ENCODE measurements around the gene SMIM10L1. TPM values are rescaled to one million over a fixed set of nuclear protein-coding genes. Genes with fewer than 3 reads are reported as not detected.

Gene SMIM10L1
- total and polyA plus RNA-seq, 2 donors (not counting 1 experiment from before 2014, with no cell fraction given), result 3.6 to 9.6 TPM

DNA sequence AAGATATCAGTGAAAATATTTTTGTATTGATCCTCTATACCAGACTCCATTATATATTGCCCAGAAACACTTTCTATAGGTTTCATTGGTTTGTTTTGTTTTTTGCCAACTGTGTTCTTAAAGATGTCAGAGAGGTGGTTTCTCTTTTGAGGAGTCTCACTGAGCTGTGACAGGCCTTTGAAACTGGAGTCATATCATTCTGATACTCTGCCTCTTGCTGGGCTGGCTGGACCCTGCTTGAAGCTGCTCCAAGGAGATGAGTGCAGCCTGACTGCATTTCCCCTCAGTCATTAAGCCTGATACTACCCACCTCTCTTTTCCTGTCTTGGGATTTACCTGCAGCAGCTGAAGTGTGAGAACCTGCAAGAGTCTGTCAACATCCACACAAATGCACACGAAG is 20.2 kb upstream of the SMIM10L1 start:
- Histone ChIP-seq H3K9ac (ENCODE audit: low read length) (no peak overlapping the region), H3K4me3 (ENCODE audit: control extremely low read depth in 1 of 5, extremely low read depth in 1 of 5, insufficient read depth in 1 of 5, low read depth in 2 of 5, low read length in 4 of 5) (no peak overlapping the region), H3K4me2 (replicated peaks; ENCODE audit: low read depth, low read length, poor library complexity, severe bottlenecking) (no peak overlapping the region), H3K4me1 (ENCODE audit: control insufficient read depth in 2 of 2, insufficient read depth in 2 of 2, low read length in 2 of 2) (no peaks in the 10 kb centered on the region), H3K79me2 (ENCODE audit: control insufficient read depth, insufficient read depth, low read length) (peaks cover 49% of the 10 kb centered on the region), H4K20me1 (ENCODE audit: control insufficient read depth, insufficient read depth, low read length, poor library complexity, severe bottlenecking) (peaks cover 21% of the 10 kb centered on the region), H2AFZ (ENCODE audit: insufficient read depth, low read depth, low read length, poor library complexity, severe bottlenecking) (no peak overlapping the region), H3K9me3 (ENCODE audit: control extremely low read depth in 1 of 3, control insufficient read depth in 2 of 3, insufficient read depth in 1 of 3, low read length in 2 of 3) (peaks cover 1 to 7% (median 3%) of the 10 kb centered on the region in 3 donors), H3K27me3 (replicated peaks in 1 of 4; ENCODE audit: control extremely low read depth in 1 of 4, control insufficient read depth in 3 of 4, insufficient read depth in 4 of 4, low read length in 3 of 4) (no peaks in the 10 kb centered on the region), H3K36me3 (replicated peaks in 1 of 2; ENCODE audit: control extremely low read depth in 1 of 2, control insufficient read depth in 1 of 2, extremely low read depth in 1 of 2, insufficient read depth in 2 of 2, low read length in 1 of 2) (peaks cover 1 to 8% of the 10 kb centered on the region in 2 experiments), H3K27ac (ENCODE audit: low read length in 2 of 2) (no peak overlapping the region)
- Mint-ChIP-seq H3K27ac (no peak overlapping the region), H3K27me3 (no peaks in the 10 kb centered on the region), H3K4me1 (no peaks in the 10 kb centered on the region), H3K9me3 (ENCODE audit: insufficient read depth) (no peaks in the 10 kb centered on the region), H3K4me3 (no peak overlapping the region)
- ChIA-PET CTCF (no interaction called here), POLR2A (no interaction called here)
- DNase-seq (no peak), ATAC-seq (ENCODE audit: low read depth) (no peak)
- intact Hi-C loops (cut with micrococcal nuclease), result no loop called here
- WGBS (ENCODE audit: insufficient coverage), result 33% methylated on average over 1 of the region's 1 CpG
- TF ChIP-seq, protein P1, sequence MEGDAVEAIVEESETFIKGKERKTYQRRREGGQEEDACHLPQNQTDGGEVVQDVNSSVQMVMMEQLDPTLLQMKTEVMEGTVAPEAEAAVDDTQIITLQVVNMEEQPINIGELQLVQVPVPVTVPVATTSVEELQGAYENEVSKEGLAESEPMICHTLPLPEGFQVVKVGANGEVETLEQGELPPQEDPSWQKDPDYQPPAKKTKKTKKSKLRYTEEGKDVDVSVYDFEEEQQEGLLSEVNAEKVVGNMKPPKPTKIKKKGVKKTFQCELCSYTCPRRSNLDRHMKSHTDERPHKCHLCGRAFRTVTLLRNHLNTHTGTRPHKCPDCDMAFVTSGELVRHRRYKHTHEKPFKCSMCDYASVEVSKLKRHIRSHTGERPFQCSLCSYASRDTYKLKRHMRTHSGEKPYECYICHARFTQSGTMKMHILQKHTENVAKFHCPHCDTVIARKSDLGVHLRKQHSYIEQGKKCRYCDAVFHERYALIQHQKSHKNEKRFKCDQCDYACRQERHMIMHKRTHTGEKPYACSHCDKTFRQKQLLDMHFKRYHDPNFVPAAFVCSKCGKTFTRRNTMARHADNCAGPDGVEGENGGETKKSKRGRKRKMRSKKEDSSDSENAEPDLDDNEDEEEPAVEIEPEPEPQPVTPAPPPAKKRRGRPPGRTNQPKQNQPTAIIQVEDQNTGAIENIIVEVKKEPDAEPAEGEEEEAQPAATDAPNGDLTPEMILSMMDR (IDR thresholded peaks at IDR 0.05), result no peak
- TF ChIP-seq EZH2 (IDR thresholded peaks at IDR 0.05; ENCODE audit: borderline replicate concordance, insufficient read depth, low read depth, low read length, poor library complexity, severe bottlenecking), result no peak

DNA sequence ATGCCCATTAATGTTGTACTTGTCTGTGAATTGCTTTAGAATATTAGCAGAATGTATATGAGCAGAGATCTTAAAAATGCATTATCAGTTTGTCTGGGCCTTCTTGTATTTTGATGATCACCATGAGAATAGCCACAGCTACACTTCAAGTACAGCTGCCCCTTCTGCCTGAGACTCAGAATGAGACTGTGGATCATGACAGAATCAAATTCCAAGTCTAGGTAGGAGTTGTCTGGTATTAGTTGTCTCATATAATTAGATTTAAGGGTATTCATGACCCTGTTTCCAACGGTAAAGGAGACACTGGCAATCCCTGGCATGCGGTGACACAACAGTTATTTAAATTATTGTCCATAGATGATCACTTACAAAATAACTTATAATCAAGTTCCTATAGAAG is 18.3 kb upstream of the SMIM10L1 start:
- no peak overlapping the region for H3K27ac Mint-ChIP-seq
- intact Hi-C loops (cut with micrococcal nuclease), result no loop called here
- H3K36me3 ChIP-seq (replicated peaks in 1 of 2; ENCODE audit: control extremely low read depth in 1 of 2, control insufficient read depth in 1 of 2, extremely low read depth in 1 of 2, insufficient read depth in 2 of 2, low read length in 1 of 2), result peaks cover 3 to 8% of the 10 kb centered on the region in 2 experiments
- no peaks in the 10 kb centered on the region for H3K4me1 ChIP-seq (ENCODE audit: control insufficient read depth in 2 of 2, insufficient read depth in 2 of 2, low read length in 2 of 2)
- no peak overlapping the region for H3K4me3 ChIP-seq (ENCODE audit: control extremely low read depth in 1 of 5, extremely low read depth in 1 of 5, insufficient read depth in 1 of 5, low read depth in 2 of 5, low read length in 4 of 5)
- TF ChIP-seq EZH2 (IDR thresholded peaks at IDR 0.05; ENCODE audit: borderline replicate concordance, insufficient read depth, low read depth, low read length, poor library complexity, severe bottlenecking), result no peak
- TF ChIP-seq, protein P1 (IDR thresholded peaks at IDR 0.05), result no peak
- no peak overlapping the region for H2AFZ ChIP-seq (ENCODE audit: insufficient read depth, low read depth, low read length, poor library complexity, severe bottlenecking)
- ATAC-seq (ENCODE audit: low read depth), result no peak
- no peaks in the 10 kb centered on the region for H3K4me1 Mint-ChIP-seq
- H3K9ac ChIP-seq (ENCODE audit: low read length), result no peak overlapping the region
- H3K27ac ChIP-seq (ENCODE audit: low read length in 2 of 2), result no peak overlapping the region
- no peak overlapping the region for H3K4me3 Mint-ChIP-seq
- H3K27me3 Mint-ChIP-seq, result no peaks in the 10 kb centered on the region
- peaks cover 57% of the 10 kb centered on the region for H3K79me2 ChIP-seq (ENCODE audit: control insufficient read depth, insufficient read depth, low read length)
- peaks cover 19% of the 10 kb centered on the region for H4K20me1 ChIP-seq (ENCODE audit: control insufficient read depth, insufficient read depth, low read length, poor library complexity, severe bottlenecking)
- CTCF ChIA-PET, result interaction anchor here (0.6 kb wide), 1 partner anchor 950 kb away, joined by 3 read pairs; no protein-coding TSS in a partner anchor
- no peak overlapping the region for H3K4me2 ChIP-seq (replicated peaks; ENCODE audit: low read depth, low read length, poor library complexity, severe bottlenecking)
- peaks cover 3 to 7% (median 4%) of the 10 kb centered on the region in 3 donors for H3K9me3 ChIP-seq (ENCODE audit: control extremely low read depth in 1 of 3, control insufficient read depth in 2 of 3, insufficient read depth in 1 of 3, low read length in 2 of 3)
- H3K27me3 ChIP-seq (replicated peaks in 1 of 4; ENCODE audit: control extremely low read depth in 1 of 4, control insufficient read depth in 3 of 4, insufficient read depth in 4 of 4, low read length in 3 of 4), result no peaks in the 10 kb centered on the region
- H3K9me3 Mint-ChIP-seq (ENCODE audit: insufficient read depth), result no peaks in the 10 kb centered on the region
- POLR2A ChIA-PET, result no interaction called here
- WGBS (ENCODE audit: insufficient coverage), result no CpG with 5 or more reads among the region's 2 CpGs
- no peak for DNase-seq

Measured in B cell (primary cell).